Osteoblast (primary cell): Measurements from ENCODE around the gene MYOM1. TPM values are rescaled to one million over a fixed set of nuclear protein-coding genes. Genes with fewer than 3 reads are reported as not detected.

Experiments used
- DNase-seq: peaks from one replicate; pipeline ENCODE4 v3.0.0; 2011; ENCODE audit warnings: low spot score, mixed read lengths; ENCODE audit not compliant: insufficient read length; ENCODE audit errors: missing footprints
- H2AFZ ChIP-seq: 2 replicates; pipeline ENCODE4 v1.6.0; 2011; ENCODE audit warnings: mild to moderate bottlenecking, low read length
- H3K27ac ChIP-seq: 2 replicates; pipeline ENCODE4 v1.5.1; 2011; ENCODE audit warnings: mild to moderate bottlenecking, low read depth, low read length, moderate library complexity
- H3K27me3 ChIP-seq: 2 replicates; pipeline ENCODE4 v1.6.0; 2012; ENCODE audit warnings: mild to moderate bottlenecking, control low read depth, inconsistent platforms, low read length, moderate library complexity; ENCODE audit not compliant: insufficient read depth
- H3K36me3 ChIP-seq: 2 replicates; pipeline ENCODE4 v1.5.1; 2011; ENCODE audit warnings: mild to moderate bottlenecking, low read length, control low read depth, moderate library complexity; ENCODE audit not compliant: insufficient read depth
- H3K4me1 ChIP-seq: 2 replicates; pipeline ENCODE4 v1.5.1; 2011; ENCODE audit warnings: mild to moderate bottlenecking, low read length, control low read depth, moderate library complexity; ENCODE audit not compliant: insufficient read depth
- H3K4me2 ChIP-seq: 2 replicates; pipeline ENCODE4 v1.6.0; 2011; ENCODE audit warnings: mild to moderate bottlenecking, low read length; ENCODE audit not compliant: insufficient read depth
- H3K4me3 ChIP-seq: fragments of 200-600 bp; sonication (generic); 3 replicates; pipeline ENCODE4 v1.5.1; 2012; ENCODE audit warnings: mild to moderate bottlenecking, low read length, inconsistent platforms; ENCODE audit not compliant: insufficient read depth
- H3K79me2 ChIP-seq: 2 replicates; pipeline ENCODE4 v1.6.0; 2012; ENCODE audit warnings: mild to moderate bottlenecking, low read length, control low read depth, inconsistent platforms; ENCODE audit not compliant: insufficient read depth
- H3K9me3 ChIP-seq: 2 replicates; pipeline ENCODE4 v1.5.1; 2011; ENCODE audit warnings: low read depth, low read length, control low read depth
- H4K20me1 ChIP-seq: 2 replicates; pipeline ENCODE4 v1.6.0; 2012; ENCODE audit warnings: mild to moderate bottlenecking, low read length, control low read depth; ENCODE audit not compliant: insufficient read depth
- total RNA-seq: library from RNA; depleted of rRNA; stranded (reverse); fragments of >200 nt; gene quantifications from 2 replicates; pipeline ENCODE4 v1.2.3, GENCODE V29; 2012
- TF ChIP-seq, protein P1 (sequence below): IDR thresholded peaks from 2 replicates; pipeline ENCODE4 v1.5.1; 2011; ENCODE audit warnings: mild to moderate bottlenecking, low read depth, low read length, moderate library complexity; ENCODE audit errors: extremely low read depth

Gene MYOM1
- total RNA-seq, 1 donor, result 1.8 TPM

DNA sequence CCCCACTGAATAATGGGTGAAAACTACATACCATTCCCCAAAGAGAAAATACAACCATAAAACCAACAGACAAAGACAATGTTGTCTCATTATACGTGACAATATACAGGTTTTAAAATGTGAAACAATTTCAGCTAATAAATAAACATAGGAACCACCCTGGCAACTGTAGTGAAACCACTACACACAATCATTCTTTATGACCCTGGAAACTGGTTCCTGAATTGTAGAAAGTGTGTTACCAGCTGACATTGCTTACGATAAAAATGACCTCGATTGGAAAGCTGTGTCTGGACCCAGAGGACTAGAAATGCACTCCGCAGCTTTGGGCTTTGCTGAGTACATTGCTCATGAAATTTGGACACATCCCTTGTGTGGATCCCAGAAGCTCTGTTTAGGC lies 132.9 kb downstream of the MYOM1 start:
- no peaks in the 10 kb centered on the region for H3K36me3 ChIP-seq
- TF ChIP-seq, protein P1, sequence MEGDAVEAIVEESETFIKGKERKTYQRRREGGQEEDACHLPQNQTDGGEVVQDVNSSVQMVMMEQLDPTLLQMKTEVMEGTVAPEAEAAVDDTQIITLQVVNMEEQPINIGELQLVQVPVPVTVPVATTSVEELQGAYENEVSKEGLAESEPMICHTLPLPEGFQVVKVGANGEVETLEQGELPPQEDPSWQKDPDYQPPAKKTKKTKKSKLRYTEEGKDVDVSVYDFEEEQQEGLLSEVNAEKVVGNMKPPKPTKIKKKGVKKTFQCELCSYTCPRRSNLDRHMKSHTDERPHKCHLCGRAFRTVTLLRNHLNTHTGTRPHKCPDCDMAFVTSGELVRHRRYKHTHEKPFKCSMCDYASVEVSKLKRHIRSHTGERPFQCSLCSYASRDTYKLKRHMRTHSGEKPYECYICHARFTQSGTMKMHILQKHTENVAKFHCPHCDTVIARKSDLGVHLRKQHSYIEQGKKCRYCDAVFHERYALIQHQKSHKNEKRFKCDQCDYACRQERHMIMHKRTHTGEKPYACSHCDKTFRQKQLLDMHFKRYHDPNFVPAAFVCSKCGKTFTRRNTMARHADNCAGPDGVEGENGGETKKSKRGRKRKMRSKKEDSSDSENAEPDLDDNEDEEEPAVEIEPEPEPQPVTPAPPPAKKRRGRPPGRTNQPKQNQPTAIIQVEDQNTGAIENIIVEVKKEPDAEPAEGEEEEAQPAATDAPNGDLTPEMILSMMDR, result no peak
- no peak overlapping the region for H2AFZ ChIP-seq
- H3K27ac ChIP-seq, result no peak overlapping the region
- no peaks in the 10 kb centered on the region for H3K79me2 ChIP-seq
- H3K4me2 ChIP-seq, result no peak overlapping the region
- H3K4me3 ChIP-seq, result no peak overlapping the region
- H4K20me1 ChIP-seq, result no peaks in the 10 kb centered on the region
- no peak for DNase-seq
- H3K9me3 ChIP-seq, result no peaks in the 10 kb centered on the region
- H3K27me3 ChIP-seq, result no peaks in the 10 kb centered on the region
- H3K4me1 ChIP-seq, result no peaks in the 10 kb centered on the region

DNA sequence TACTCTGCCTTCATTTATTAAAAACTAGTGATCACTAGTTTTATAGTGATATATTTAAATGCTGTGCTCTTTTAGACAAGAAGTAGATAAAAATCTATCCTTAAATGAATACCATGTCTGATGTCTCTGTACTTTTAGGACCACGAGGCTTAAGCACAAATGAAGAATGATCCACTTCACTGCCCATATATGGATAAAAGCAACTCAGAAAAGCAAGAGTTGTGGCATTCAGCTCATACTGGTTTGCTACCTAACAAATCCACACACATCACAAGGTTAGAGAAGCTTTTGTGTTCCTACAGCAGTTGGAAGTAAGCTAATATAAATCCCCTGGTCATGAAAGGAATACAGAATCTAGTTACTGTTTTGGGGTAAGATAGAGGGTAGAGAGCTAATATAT lies 134.2 kb downstream of the MYOM1 start:
- Histone ChIP-seq H3K4me2 (no peak overlapping the region), H2AFZ (no peak overlapping the region), H3K9me3 (no peaks in the 10 kb centered on the region), H3K79me2 (no peaks in the 10 kb centered on the region), H3K27ac (no peak overlapping the region), H3K36me3 (no peaks in the 10 kb centered on the region), H3K27me3 (no peaks in the 10 kb centered on the region), H4K20me1 (no peaks in the 10 kb centered on the region), H3K4me3 (no peak overlapping the region), H3K4me1 (no peaks in the 10 kb centered on the region)
- TF ChIP-seq, protein P1, result no peak
- DNase-seq, result no peak

DNA sequence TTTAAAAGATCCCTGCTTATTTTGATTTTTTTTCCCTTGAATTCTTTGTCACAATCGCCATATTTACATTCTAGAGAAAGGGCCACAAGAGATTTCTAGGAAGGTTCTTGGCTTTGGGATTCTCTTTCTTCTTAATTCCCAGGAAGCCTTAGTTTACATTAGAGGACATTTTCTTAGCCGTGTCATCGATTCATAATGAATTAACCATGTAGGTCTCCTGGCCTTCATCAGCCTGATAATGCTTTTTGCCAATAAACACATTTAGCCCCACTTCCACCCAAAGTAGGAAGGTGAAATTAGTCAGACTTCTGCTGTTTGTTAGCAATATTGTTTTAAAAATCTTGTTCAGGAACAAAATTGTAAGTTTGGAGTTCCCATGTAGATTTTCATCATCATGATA lies 135.6 kb downstream of the MYOM1 start:
- Histone ChIP-seq H3K9me3 (no peaks in the 10 kb centered on the region), H3K4me1 (no peaks in the 10 kb centered on the region), H3K79me2 (no peaks in the 10 kb centered on the region), H3K4me2 (no peak overlapping the region), H3K36me3 (no peaks in the 10 kb centered on the region), H3K27me3 (no peaks in the 10 kb centered on the region), H4K20me1 (no peaks in the 10 kb centered on the region), H3K4me3 (no peak overlapping the region), H3K27ac (no peak overlapping the region), H2AFZ (no peak overlapping the region)
- DNase-seq, result no peak
- TF ChIP-seq, protein P1, result no peak

- DNase-seq, result no peak
- no peaks in the 10 kb centered on the region for H4K20me1 ChIP-seq
- H3K4me2 ChIP-seq, result no peak overlapping the region
- H3K79me2 ChIP-seq, result no peaks in the 10 kb centered on the region
- H2AFZ ChIP-seq, result no peak overlapping the region
- H3K4me3 ChIP-seq, result no peak overlapping the region
- H3K27me3 ChIP-seq, result no peaks in the 10 kb centered on the region
- no peaks in the 10 kb centered on the region for H3K4me1 ChIP-seq
- H3K27ac ChIP-seq, result no peak overlapping the region
- TF ChIP-seq, protein P1, result no peak
- no peaks in the 10 kb centered on the region for H3K36me3 ChIP-seq
- no peaks in the 10 kb centered on the region for H3K9me3 ChIP-seq
Observed at GRCh38 chr18:3083766-3084165, 136.0 kb downstream of the MYOM1 start.
